NCI-H526 treated with DMSO at 0.1 percent for 48 hours (cell line): Measurements from ENCODE around the gene ADCY5.

Experiments used
- DNase-seq: peaks from one replicate; lab custom pipeline; 2025; lab: John Stamatoyannopoulos, UW

Gene ADCY5

DNA sequence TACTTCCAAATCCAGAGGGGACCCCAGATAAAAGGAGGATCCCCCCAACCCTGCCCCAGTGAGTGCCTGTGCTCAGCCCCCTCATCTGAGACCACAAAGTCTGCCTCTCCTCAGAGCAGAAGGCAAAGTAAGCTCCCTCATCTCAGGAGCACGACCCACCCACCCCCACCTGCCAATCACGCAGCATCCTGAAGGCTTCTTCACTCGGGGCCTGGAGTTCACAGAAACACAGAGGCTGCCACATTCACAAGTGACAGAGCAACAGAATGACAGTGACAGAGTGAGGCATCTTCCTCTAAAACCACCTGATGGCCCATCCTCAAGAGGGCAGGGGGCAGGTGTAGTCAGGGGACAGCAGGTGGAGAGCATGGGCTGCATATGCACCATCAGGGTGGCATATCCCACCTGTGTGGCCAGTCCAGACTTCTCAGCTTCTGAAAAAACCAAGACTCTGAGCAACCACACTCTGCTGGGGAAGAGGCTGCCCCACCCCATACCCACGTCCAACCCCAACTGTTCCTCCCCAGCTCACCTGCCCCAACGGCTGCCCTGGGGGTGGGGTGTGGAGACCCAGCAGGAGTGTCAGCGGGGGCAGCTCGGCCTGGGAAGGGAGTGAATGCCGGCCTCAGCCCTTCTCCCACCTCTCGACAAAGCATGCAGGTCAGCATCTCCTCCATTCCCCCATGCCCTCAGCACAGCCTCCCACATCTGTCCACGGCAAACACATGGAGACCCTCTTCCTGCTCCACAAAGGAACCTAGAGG lies 19.3 kb downstream of the ADCY5 start:
- DNase-seq, result no peak

DNA sequence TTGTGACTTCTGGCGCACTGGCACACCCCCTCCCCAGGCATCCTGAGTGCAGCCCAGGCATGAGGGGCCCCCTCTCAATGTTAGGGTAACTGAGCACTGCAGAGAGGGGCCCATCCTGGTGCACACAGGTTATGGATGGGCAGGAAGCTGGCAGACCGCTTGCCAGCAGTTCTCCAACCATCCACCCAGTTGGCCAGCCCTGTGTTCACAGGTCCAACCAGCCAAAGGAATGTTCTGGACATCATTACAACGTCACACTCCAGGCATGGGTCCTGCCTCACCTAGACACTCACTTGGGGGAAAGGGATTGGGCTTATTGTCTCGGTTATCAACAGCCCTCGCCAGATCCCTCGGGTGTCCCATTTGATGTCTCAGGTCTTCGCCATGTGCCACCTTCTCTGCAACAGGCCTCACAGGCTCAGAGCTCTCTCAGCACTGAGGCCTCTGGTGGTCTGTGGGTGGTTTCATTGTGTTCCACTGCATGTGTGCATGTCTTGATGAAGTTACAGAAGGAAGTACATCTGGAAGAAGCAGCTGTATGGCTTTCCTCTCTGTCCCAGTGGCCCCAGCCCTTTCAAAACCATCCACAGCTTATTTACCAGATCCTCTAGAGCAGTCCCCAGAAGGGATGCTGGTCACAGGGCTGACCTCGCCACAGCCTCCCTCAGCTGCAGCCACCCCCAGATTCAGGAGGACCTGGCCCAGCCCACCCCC lies 23.7 kb downstream of the ADCY5 start:
- no peak for DNase-seq

- DNase-seq, result no peak
These were observed 24.4 kb downstream of the ADCY5 start for GRCh38 chr3:123424321-123424998.

DNA sequence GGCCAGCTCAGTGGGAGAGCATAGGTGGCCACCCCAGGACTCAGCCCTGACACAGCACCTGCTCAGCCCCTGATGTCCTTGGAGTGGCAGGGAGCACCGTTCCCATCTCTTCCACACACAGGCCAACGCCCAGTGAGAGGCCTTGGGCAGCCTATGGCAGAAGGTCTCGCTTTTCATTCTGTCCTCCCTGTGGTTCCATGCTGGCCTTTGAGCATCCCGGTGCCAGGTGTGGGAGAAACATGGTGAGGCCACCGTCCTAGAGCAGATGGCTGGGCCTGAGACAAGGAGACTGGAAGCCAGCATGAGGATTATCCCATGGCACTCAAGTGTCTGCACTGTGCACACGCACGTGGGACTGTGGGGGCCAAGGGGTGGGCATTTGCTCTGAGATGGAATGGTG lies 25.1 kb downstream of the ADCY5 start:
- no peak for DNase-seq

DNA sequence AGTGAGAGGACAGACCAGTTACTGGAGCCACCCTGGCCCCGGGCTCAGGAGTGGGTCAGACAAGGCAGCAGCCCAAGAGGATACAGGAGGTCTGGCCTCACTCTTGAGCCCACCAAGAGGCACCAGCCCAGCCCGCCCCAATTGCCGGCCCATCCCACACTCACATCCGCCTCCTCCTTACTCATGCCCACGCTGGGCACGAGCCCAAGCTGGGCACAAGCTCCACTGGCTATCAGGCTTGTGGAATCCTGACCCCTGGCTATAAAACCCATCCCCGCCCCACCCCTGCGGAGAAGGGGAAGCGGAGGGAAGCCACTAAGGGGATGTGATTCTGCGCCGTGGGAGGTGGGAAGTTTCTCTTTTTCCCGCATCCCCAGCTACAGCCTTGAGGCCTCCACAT lies 25.9 kb downstream of the ADCY5 start:
- no peak for DNase-seq

DNA sequence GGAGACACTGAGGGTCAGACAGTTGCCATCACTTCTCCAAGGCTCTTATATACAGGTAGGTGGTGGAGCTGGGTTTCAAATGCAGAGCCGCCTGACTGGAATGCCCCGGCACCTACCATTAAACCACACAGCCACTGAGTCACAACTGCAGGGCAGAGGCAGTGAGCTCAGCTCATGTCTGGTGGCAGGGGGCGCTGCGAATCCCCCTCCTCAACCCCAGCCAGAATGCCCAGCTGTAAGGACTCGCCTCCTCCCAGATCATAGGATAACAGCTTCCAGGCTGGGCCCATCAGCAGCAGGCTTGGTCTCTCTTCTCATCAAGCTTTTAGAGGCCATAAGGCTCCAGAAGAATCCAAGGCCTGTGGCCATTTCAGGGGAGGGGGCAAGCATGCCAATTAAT lies 26.4 kb downstream of the ADCY5 start:
- DNase-seq, result no peak

- no peak for DNase-seq
These were observed 27.3 kb downstream of the ADCY5 start for GRCh38 chr3:123421353-123422174.

DNA sequence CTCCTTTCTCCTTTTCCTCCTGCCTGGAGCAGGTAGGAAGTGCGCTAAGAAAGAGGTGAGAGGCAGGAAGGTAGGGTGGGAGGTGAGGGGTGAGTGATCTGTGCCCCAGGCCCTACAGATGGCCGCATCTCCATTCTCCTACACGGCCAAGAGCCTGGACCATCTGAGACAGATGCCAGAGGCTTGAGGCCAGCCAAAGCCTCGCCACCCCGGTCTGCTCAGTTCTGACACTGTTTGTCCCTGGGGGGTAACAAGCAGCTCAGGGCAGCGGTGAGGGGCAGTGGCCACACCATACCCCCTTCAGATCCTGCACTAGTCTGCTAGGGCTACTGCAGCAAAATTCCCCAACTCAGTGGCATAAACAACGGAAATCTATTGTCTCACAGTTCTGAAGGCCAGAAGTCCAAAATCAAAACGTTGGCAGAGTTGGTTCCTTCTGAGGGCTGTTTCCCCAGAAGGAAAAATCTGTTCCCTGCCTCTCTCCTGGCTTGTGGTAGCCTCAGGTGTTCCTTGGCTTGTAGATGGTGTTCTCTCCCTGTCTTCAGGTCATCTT lies 28.4 kb downstream of the ADCY5 start:
- no peak for DNase-seq

- DNase-seq, result no peak
These were observed 29.0 kb downstream of the ADCY5 start for GRCh38 chr3:123419850-123420297.

GRCh38 chr3:123419181-123419849 lies 29.6 kb downstream of the ADCY5 start:
- DNase-seq, result no peak

DNA sequence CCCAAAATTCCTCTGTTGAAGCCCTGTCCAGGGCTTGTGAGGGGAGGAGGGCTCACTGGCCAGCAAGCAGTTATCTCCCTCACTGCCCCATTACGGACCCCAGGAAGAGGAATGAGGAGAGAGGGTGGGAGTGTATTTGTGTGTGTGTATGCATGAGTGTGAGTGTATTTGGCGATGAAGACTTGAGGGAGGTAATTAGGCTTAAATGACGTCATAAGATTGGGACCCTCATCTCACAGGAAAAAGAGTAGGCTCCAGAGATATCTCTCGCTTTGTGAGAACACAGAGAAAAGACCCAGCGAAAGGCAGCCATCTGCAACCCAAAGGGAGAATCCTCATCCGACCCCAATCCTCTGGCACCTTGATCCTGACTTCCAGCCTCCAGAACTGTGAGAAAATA lies 32.2 kb downstream of the ADCY5 start:
- DNase-seq, result no peak

- DNase-seq, result no peak
These were observed 32.7 kb downstream of the ADCY5 start for GRCh38 chr3:123416173-123416572.

- DNase-seq, result no peak
These were observed 33.7 kb downstream of the ADCY5 start for GRCh38 chr3:123414973-123415775.

DNA sequence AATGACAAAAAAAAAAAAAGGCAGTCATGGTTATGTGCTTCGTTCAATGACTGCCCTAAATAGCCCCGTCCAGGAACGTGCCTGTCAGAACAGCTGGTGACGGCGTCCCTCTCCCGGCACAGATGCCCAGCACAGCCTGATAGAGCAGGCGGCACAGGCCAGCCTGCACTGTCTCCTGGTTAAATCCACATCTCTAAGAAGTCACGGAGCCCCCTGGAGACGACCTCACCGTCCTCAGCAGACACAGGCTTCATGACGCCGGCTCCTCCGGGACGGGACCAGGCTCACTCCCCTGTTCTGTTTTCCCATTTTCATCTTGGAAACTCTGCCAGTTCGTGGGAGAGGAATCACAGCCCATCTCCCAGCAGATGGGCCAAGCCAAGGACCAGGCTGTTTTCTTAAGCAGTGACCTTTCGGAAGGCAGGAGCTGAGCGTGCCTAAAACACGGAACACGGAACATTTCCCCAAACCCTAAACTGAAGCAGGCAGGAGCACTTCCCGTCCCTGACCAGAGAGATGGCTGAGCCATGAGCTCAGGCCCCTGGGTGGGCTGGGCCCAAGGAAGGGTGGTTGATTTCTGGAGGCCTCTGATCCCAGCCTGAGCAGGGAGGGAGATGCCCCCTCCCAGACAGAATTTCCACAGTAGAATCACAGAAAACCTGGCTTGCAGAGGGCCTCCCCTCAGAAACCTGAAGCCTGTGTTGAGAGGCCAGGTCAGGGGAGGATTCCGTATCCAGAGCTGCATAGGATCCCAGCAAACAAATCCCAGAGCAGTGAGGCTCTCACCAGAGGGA lies 35.9 kb downstream of the ADCY5 start:
- DNase-seq, result no peak

DNA sequence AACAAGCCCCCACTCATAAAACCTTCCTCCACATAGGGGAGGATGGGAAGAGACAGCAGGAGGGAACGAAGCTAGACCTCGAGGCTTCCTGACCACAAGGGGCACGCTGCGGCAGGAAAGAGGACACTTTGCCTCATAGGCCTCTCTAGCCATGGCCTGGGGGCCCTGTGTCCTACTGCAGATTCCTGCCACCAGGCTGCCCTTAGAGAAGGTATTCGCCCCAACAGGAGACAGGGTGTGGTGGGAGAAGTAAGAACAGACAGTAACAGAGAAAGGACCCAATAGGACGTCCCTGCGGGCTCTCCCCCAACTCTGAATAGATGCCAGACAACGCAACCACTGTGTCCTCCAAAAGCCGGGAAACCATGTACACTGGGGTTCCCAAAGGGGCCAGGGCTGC lies 36.8 kb downstream of the ADCY5 start:
- DNase-seq, result no peak

GRCh38 chr3:123411340-123412040 lies 37.4 kb downstream of the ADCY5 start:
- no peak for DNase-seq

DNA sequence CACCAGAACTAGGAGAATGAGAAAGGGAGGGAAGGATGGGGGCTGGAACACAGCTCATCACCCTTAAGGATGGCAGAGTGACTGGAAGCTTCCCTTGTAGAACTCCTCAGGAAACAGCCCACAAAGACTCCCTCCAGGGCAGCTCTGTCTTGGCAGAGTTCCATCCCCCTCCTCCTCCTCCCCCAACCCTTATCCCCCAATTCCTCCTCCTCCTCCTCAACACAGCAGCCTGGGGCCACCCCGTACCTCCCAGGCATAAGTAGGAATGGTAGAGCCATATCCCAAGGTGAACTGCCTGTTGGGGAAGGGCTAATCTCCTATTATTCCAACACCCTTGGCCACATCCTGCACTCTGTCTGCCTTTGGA lies 38.8 kb downstream of the ADCY5 start:
- no peak for DNase-seq

DNA sequence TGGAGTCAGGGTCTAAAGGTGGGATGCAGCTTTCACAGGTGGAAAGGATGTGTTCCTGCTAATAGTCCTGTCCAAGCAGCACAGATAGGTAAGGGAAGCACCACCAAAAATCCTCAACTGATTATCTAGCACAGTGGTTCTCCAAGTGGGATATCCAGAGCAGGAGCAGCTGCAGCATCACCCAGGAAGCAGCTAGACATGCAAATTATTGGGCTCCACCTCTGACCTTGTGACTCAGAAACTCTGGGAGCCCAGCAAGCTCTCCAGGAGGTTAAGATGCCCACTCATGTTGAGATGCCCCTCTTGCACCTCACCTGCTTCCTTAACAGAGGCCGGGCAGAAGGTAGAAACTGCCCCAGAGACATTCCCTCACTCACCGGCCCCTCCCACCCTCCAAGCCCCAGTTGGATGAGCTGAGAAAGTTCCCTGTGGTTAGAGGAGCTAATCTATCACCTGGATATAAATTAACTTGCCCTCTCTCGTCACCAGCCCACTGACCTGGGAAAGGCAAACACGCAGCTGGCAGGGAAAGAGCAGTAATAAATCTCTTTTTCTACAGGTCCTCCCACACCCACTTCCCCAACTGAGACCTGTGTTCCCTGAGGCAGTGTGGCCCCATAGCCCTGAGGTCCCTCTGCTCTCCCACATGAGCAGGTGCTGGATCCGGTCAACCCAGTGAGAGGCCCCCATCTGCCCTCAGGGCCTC lies 39.3 kb downstream of the ADCY5 start:
- DNase-seq, result peak; percentile 36
